CD4-positive, alpha-beta T cell (primary cell): Measurements from ENCODE around the gene BCAR3. TPM values are rescaled to one million over a fixed set of nuclear protein-coding genes. Genes with fewer than 3 reads are reported as not detected.
A peak's percentile ranks its signal among the peaks of the same experiment; 100 is the strongest.

Experiments
- ATAC-seq: fragments of 200-7000 bp; cut with Tn5 transposase; one replicate; pipeline ENCODE4 v1.10.0; 2022; ENCODE audit warnings: mild to moderate bottlenecking; ENCODE audit not compliant: poor library complexity
- CTCF ChIA-PET: fragments of 350-600 bp; sonication (Branson Sonifier 250); formaldehyde crosslinking; loops from one replicate; lab custom pipeline; 2021; ENCODE audit warnings: antibody characterized with exemption, inconsistent platforms; lab: Charles Lee
- POLR2A ChIA-PET: fragments of 350-600 bp; sonication (Branson Sonifier 250); formaldehyde crosslinking; loops from one replicate; lab custom pipeline; 2021; ENCODE audit warnings: antibody characterized with exemption, inconsistent platforms; lab: Charles Lee
- DNase-seq, 14 experiments: peaks; one replicate each; pipeline ENCODE4 v3.0.0-alpha.2; 2013 to 2020; ENCODE audit warnings: mixed read lengths in 2 of 14
- H3K27ac ChIP-seq, 2 donors: one replicate each; pipeline versions ENCODE4 v1.5.1 to v1.7.0; 2013; ENCODE audit warnings: low read length in 2 of 2, low read depth in 1 of 2, mild to moderate bottlenecking in 1 of 2
- H3K27me3 ChIP-seq, 2 experiments: 1 replicate in 1 of 2; 2 replicates in 1 of 2; pipeline versions ENCODE4 v1.6.1 to v1.7.0; 2013; ENCODE audit warnings: low read length in 2 of 2, control low read depth in 1 of 2, mild to moderate bottlenecking in 1 of 2, moderate library complexity in 1 of 2; ENCODE audit not compliant: insufficient read depth in 2 of 2, control insufficient read depth in 1 of 2
- H3K36me3 ChIP-seq: one replicate; pipeline ENCODE4 v1.6.1; 2013; ENCODE audit warnings: low read length, control low read depth; ENCODE audit not compliant: insufficient read depth
- H3K4me1 ChIP-seq: one replicate; pipeline ENCODE4 v1.6.1; 2013; ENCODE audit warnings: low read length, control low read depth; ENCODE audit not compliant: insufficient read depth
- H3K4me3 ChIP-seq: one replicate; pipeline ENCODE4 v1.5.1; 2013; ENCODE audit warnings: mild to moderate bottlenecking, low read length, moderate library complexity
- H3K9me3 ChIP-seq, 2 experiments: 1 replicate in 1 of 2; 2 replicates in 1 of 2; pipeline versions ENCODE4 v1.6.1 to v1.7.0; 2013; ENCODE audit warnings: low read length in 2 of 2, mild to moderate bottlenecking in 2 of 2, control low read depth in 1 of 2, moderate library complexity in 1 of 2; ENCODE audit not compliant: control insufficient read depth in 1 of 2, insufficient read depth in 1 of 2
- H3K27ac Mint-ChIP-seq: one replicate; pipeline ENCODE4 v1.8.0; 2020; ENCODE audit warnings: mixed read lengths
- H3K27me3 Mint-ChIP-seq: one replicate; pipeline ENCODE4 v1.8.0; 2021; ENCODE audit warnings: mixed read lengths
- H3K36me3 Mint-ChIP-seq: one replicate; pipeline ENCODE4 v1.8.0; 2021; ENCODE audit warnings: low read depth, mixed read lengths
- H3K4me1 Mint-ChIP-seq: one replicate; pipeline ENCODE4 v1.8.0; 2021; ENCODE audit warnings: low read depth, mixed read lengths
- H3K4me3 Mint-ChIP-seq: one replicate; pipeline ENCODE4 v1.8.0; 2020; ENCODE audit warnings: mild to moderate bottlenecking, mixed read lengths
- H3K9me3 Mint-ChIP-seq: one replicate; pipeline ENCODE4 v1.8.0; 2020; ENCODE audit warnings: mixed read lengths
- CTCF ChIP-seq: fragments of 200-600 bp; IDR thresholded peaks from one replicate; pipeline ENCODE4 v1.8.0; 2022; ENCODE audit warnings: antibody characterized with exemption, mild to moderate bottlenecking
- intact Hi-C, 2 experiments: fragments of 100-400 bp; cut with DNase I in 1 of 2; cut with micrococcal nuclease in 1 of 2; formaldehyde crosslinking; loops; one replicate each; pipeline versions ENCODE4 v1.15.1 to v1.9.0; 2023 to 2025; cut with DNase I, micrococcal nuclease
- total RNA-seq, 174 experiments: library from RNA in 2 of 174; stranded (reverse) in 2 of 174; gene quantifications; one replicate each; pipeline ENCODE4 v1.2.3 and lab custom pipeline; 2021 to 2026

The BCAR3 gene
- total RNA-seq, 2 experiments from 2014 or later, result 0.47 to 0.92 TPM

GRCh38 chr1:93703643-93704042 lies 22.0 kb upstream of the BCAR3 start:
- TF ChIP-seq CTCF, result no peak
- peaks cover 11% of the 10 kb centered on the region for H3K4me1 Mint-ChIP-seq
- ChIA-PET CTCF (no interaction called here), POLR2A (no interaction called here)
- intact Hi-C loops, result no loop called here
- ATAC-seq, result no peak
- no peak overlapping the region for H3K27ac Mint-ChIP-seq
- Histone ChIP-seq H3K4me3 (no peak overlapping the region), H3K27ac (no peak overlapping the region), H3K36me3 (no peaks in the 10 kb centered on the region), H3K9me3 (no peaks in the 10 kb centered on the region), H3K27me3 (no peaks in the 10 kb centered on the region), H3K4me1 (peaks cover 5% of the 10 kb centered on the region)
- DNase-seq, result peak in 1 of 14 experiments; percentile 44
- no peaks in the 10 kb centered on the region for H3K36me3 Mint-ChIP-seq
- H3K4me3 Mint-ChIP-seq, result no peak overlapping the region
- no peaks in the 10 kb centered on the region for H3K27me3 Mint-ChIP-seq
- no peaks in the 10 kb centered on the region for H3K9me3 Mint-ChIP-seq

DNA sequence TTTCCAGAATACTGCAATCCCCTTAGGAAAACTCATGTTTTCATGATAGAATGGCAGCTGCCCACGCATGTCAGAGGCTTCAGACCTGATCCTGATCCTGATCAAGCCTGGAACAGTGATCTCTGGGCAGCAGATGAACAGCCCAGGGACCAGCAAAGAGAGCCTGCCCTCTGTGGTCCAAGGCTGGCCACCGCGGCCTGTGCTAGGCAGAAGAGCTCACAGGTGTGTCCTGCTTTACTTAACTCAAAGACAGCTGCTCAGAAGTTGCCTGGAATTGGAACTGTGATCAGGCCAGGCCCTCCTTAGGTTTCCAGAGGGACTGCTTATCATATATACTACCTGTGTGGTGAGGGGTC lies 21.2 kb upstream of the BCAR3 start:
- H3K27me3 ChIP-seq, result no peaks in the 10 kb centered on the region
- H3K9me3 ChIP-seq, result no peaks in the 10 kb centered on the region
- Mint-ChIP-seq H3K27me3 (no peaks in the 10 kb centered on the region), H3K36me3 (no peaks in the 10 kb centered on the region), H3K4me3 (no peak overlapping the region), H3K27ac (no peak overlapping the region), H3K4me1 (peaks cover 3% of the 10 kb centered on the region), H3K9me3 (no peaks in the 10 kb centered on the region)
- H3K4me3 ChIP-seq, result no peak overlapping the region
- intact Hi-C loops, result no loop called here
- H3K27ac ChIP-seq, result no peak overlapping the region
- H3K4me1 ChIP-seq, result no peaks in the 10 kb centered on the region
- POLR2A ChIA-PET, result no interaction called here
- no peak for TF ChIP-seq CTCF
- no peaks in the 10 kb centered on the region for H3K36me3 ChIP-seq
- DNase-seq (no peak), ATAC-seq (no peak)
- CTCF ChIA-PET, result no interaction called here

- ChIA-PET CTCF (no interaction called here), POLR2A (no interaction called here)
- intact Hi-C loops, result no loop called here
- H3K4me3 Mint-ChIP-seq, result no peak overlapping the region
- H3K4me1 Mint-ChIP-seq, result no peaks in the 10 kb centered on the region
- Histone ChIP-seq H3K27me3 (no peaks in the 10 kb centered on the region), H3K27ac (no peak overlapping the region), H3K9me3 (no peaks in the 10 kb centered on the region), H3K4me1 (no peaks in the 10 kb centered on the region), H3K36me3 (no peaks in the 10 kb centered on the region), H3K4me3 (no peak overlapping the region)
- no peak for DNase-seq
- ATAC-seq, result no peak
- H3K9me3 Mint-ChIP-seq, result no peaks in the 10 kb centered on the region
- no peaks in the 10 kb centered on the region for H3K36me3 Mint-ChIP-seq
- no peaks in the 10 kb centered on the region for H3K27me3 Mint-ChIP-seq
- H3K27ac Mint-ChIP-seq, result no peak overlapping the region
- no peak for TF ChIP-seq CTCF
Measured at GRCh38 chr1:93702111-93702827, 20.6 kb upstream of the BCAR3 start.
